H9 (cell line): ENCODE results near the gene GRID1. TPM values are rescaled to one million over a fixed set of nuclear protein-coding genes. Genes with fewer than 3 reads are reported as not detected.
A peak's percentile ranks its signal among the peaks of the same experiment; 100 is the strongest.

ENCODE experiments used
- DNase-seq: peaks from one replicate; pipeline ENCODE4 v3.0.0-alpha.2; 2017
- H2AFZ ChIP-seq: one replicate; pipeline ENCODE4 v1.6.1; 2013; ENCODE audit warnings: mild to moderate bottlenecking, low read length, control low read depth, moderate library complexity
- H2AK5ac ChIP-seq: 2 replicates; pipeline ENCODE4 v1.6.1; 2013; ENCODE audit warnings: low read length, control low read depth, mixed read lengths; ENCODE audit not compliant: insufficient read length
- H2BK120ac ChIP-seq: one replicate; pipeline ENCODE4 v1.6.1; 2013; ENCODE audit warnings: low read depth, mild to moderate bottlenecking, low read length, control low read depth, inconsistent platforms; ENCODE audit not compliant: poor library complexity, severe bottlenecking
- H2BK12ac ChIP-seq: 2 replicates; pipeline ENCODE4 v1.6.1; 2013; ENCODE audit warnings: low read length, control low read depth, mixed read lengths, low read depth; ENCODE audit not compliant: insufficient read length
- H2BK15ac ChIP-seq: 2 replicates; pipeline ENCODE4 v1.6.1; 2013; ENCODE audit warnings: low read depth, low read length, control low read depth
- H2BK20ac ChIP-seq: one replicate; pipeline ENCODE4 v1.6.1; 2013; ENCODE audit warnings: low read depth, mild to moderate bottlenecking, low read length, control low read depth, inconsistent platforms; ENCODE audit not compliant: poor library complexity, severe bottlenecking
- H2BK5ac ChIP-seq: 2 replicates; pipeline ENCODE4 v1.6.1; 2013; ENCODE audit warnings: low read length, control low read depth, mixed read lengths; ENCODE audit not compliant: insufficient read length
- H3K14ac ChIP-seq: 2 replicates; pipeline ENCODE4 v1.6.1; 2013; ENCODE audit warnings: low read length, control low read depth; ENCODE audit not compliant: insufficient read depth
- H3K18ac ChIP-seq: 2 replicates; pipeline ENCODE4 v1.6.1; 2013; ENCODE audit warnings: low read depth, mild to moderate bottlenecking, mixed read lengths, low read length, control low read depth; ENCODE audit not compliant: insufficient read length
- H3K23ac ChIP-seq: 2 replicates; pipeline ENCODE4 v1.6.1; 2013; ENCODE audit warnings: low read length, control low read depth, mixed read lengths, low read depth; ENCODE audit not compliant: insufficient read length
- H3K23me2 ChIP-seq: 2 replicates; pipeline ENCODE4 v1.6.1; 2013; ENCODE audit warnings: low read depth, mild to moderate bottlenecking, mixed read lengths, low read length, control low read depth; ENCODE audit not compliant: insufficient read length, poor library complexity, severe bottlenecking
- H3K27ac ChIP-seq: 2 replicates; pipeline ENCODE4 v1.5.1; 2013; ENCODE audit warnings: low read length, control low read depth, mixed read lengths, low read depth; ENCODE audit not compliant: insufficient read length
- H3K27me3 ChIP-seq: 2 replicates; pipeline ENCODE4 v1.6.1; 2013; ENCODE audit warnings: low read length, control low read depth, inconsistent platforms; ENCODE audit not compliant: insufficient read depth
- H3K4ac ChIP-seq: 2 replicates; pipeline ENCODE4 v1.6.1; 2013; ENCODE audit warnings: low read depth, mild to moderate bottlenecking, control low read depth, inconsistent platforms, low read length, moderate library complexity
- H3K4me1 ChIP-seq: 2 replicates; pipeline ENCODE4 v1.6.1; 2013; ENCODE audit warnings: low read length, control low read depth, inconsistent platforms; ENCODE audit not compliant: insufficient read depth
- H3K4me2 ChIP-seq: 2 replicates; pipeline ENCODE4 v1.6.1; 2013; ENCODE audit warnings: low read length, control low read depth, mixed read lengths; ENCODE audit not compliant: insufficient read length, insufficient read depth
- H3K56ac ChIP-seq: 2 replicates; pipeline ENCODE4 v1.6.1; 2013; ENCODE audit warnings: low read depth, mild to moderate bottlenecking, mixed read lengths, low read length, control low read depth; ENCODE audit not compliant: insufficient read length
- H3K79me1 ChIP-seq: 2 replicates; pipeline ENCODE4 v1.6.1; 2013; ENCODE audit warnings: low read depth, mild to moderate bottlenecking, moderate library complexity, low read length, control low read depth, inconsistent platforms; ENCODE audit not compliant: insufficient read depth, poor library complexity, severe bottlenecking
- H3K79me2 ChIP-seq: 2 replicates; pipeline ENCODE4 v1.6.1; 2013; ENCODE audit warnings: low read length, control low read depth, inconsistent platforms; ENCODE audit not compliant: insufficient read depth
- H3K9ac ChIP-seq: 2 replicates; pipeline ENCODE4 v1.6.1; 2013; ENCODE audit warnings: low read length, control low read depth, mixed read lengths; ENCODE audit not compliant: insufficient read length; ENCODE audit errors: extremely low read depth
- H3K9me3 ChIP-seq: one replicate; pipeline ENCODE4 v1.6.1; 2013; ENCODE audit warnings: low read depth, low read length, inconsistent platforms; ENCODE audit not compliant: control insufficient read depth
- H3T11ph ChIP-seq: one replicate; pipeline ENCODE4 v1.6.1; 2013; ENCODE audit warnings: mild to moderate bottlenecking, low read length, control low read depth, inconsistent platforms
- H4K20me1 ChIP-seq: one replicate; pipeline ENCODE4 v1.6.1; 2013; ENCODE audit not compliant: control insufficient read depth, insufficient read length, insufficient read depth
- H4K5ac ChIP-seq: 2 replicates; pipeline ENCODE4 v1.6.1; 2013; ENCODE audit warnings: low read depth, mild to moderate bottlenecking, mixed read lengths, low read length, control low read depth; ENCODE audit not compliant: insufficient read length
- H4K8ac ChIP-seq: replicated peaks from 2 replicates; pipeline ENCODE4 v1.6.1; 2013; ENCODE audit warnings: low read length, control low read depth, mixed read lengths, low read depth; ENCODE audit not compliant: insufficient read length
- H4K91ac ChIP-seq: 2 replicates; pipeline ENCODE4 v1.6.1; 2013; ENCODE audit warnings: low read depth, mild to moderate bottlenecking, moderate library complexity, mixed read lengths, low read length, control low read depth; ENCODE audit not compliant: insufficient read length
- H3K27ac Mint-ChIP-seq, 3 experiments: 2 replicates in 2 of 3; 3 replicates in 1 of 3; pipeline ENCODE4 v1.8.0; 2020 to 2021; ENCODE audit warnings: mixed read lengths in 3 of 3, mild to moderate bottlenecking in 1 of 3, moderate library complexity in 1 of 3
- H3K27me3 Mint-ChIP-seq: 2 replicates; pipeline ENCODE4 v1.8.0; 2021; ENCODE audit warnings: low read depth, mild to moderate bottlenecking, moderate library complexity, mixed read lengths
- H3K36me3 Mint-ChIP-seq, 3 experiments: 2 replicates in 2 of 3; 3 replicates in 1 of 3; pipeline ENCODE4 v1.8.0; 2020 to 2021; ENCODE audit warnings: low read depth in 3 of 3, mixed read lengths in 3 of 3; ENCODE audit not compliant: insufficient read depth in 1 of 3
- H3K4me1 Mint-ChIP-seq, 2 experiments: 2 replicates each; pipeline ENCODE4 v1.8.0; 2020; ENCODE audit warnings: mixed read lengths in 2 of 2
- H3K4me3 Mint-ChIP-seq, 2 experiments: 2 replicates in 1 of 2; 3 replicates in 1 of 2; pipeline ENCODE4 v1.8.0; 2020 to 2021; ENCODE audit warnings: mild to moderate bottlenecking in 2 of 2, mixed read lengths in 2 of 2, moderate library complexity in 1 of 2
- H3K9me3 Mint-ChIP-seq, 2 experiments: 2 replicates in 1 of 2; 3 replicates in 1 of 2; pipeline ENCODE4 v1.8.0; 2020; ENCODE audit warnings: mild to moderate bottlenecking in 2 of 2, mixed read lengths in 2 of 2, moderate library complexity in 1 of 2
- CTCF ChIP-seq: fragments of 200-600 bp; sonication (generic); conservative IDR thresholded peaks from 3 replicates; pipeline ENCODE4 v1.8.0; 2021; ENCODE audit warnings: antibody characterized with exemption, mild to moderate bottlenecking
- WGBS: extraction: QIAGEN DNeasy Blood & Tissue Kit; methylation state at CpG from one replicate; pipeline ENCODE4 v1.1.7; 2013; ENCODE audit warnings: missing lambda C conversion rate, low lambda C conversion rate, mixed read lengths; ENCODE audit not compliant: insufficient read length; ENCODE audit errors: extremely low coverage; 5-methylcytosine and 5-hydroxymethylcytosine counted together
- total RNA-seq: library from RNA; stranded (reverse); gene quantifications from 2 replicates; pipeline ENCODE4 v1.2.1, GENCODE V29; 2021

GRID1 gene
- total RNA-seq, 1 experiment from 2014 or later, result 0.35 TPM

- TF ChIP-seq CTCF, result no peak
- H2BK5ac ChIP-seq, result no peak overlapping the region
- no peak overlapping the region for H2BK120ac ChIP-seq
- Mint-ChIP-seq H3K27me3 (peaks cover 9% of the 10 kb centered on the region; the same call in 1 of the 2 replicates), H3K9me3 (no peaks in the 10 kb centered on the region), H3K4me1 (peaks cover 10 to 13% of the 10 kb centered on the region in 2 experiments), H3K27ac (no peak overlapping the region), H3K4me3 (no peak overlapping the region), H3K36me3 (no peaks in the 10 kb centered on the region; a peak in 1 of 7 replicates)
- no peaks in the 10 kb centered on the region for H3K23me2 ChIP-seq
- no peak overlapping the region for H2AFZ ChIP-seq
- no peak overlapping the region for H3K4me2 ChIP-seq
- no peak overlapping the region for H3K18ac ChIP-seq
- no peak overlapping the region for H2BK12ac ChIP-seq
- H3T11ph ChIP-seq, result no peak overlapping the region
- no peak overlapping the region for H2AK5ac ChIP-seq
- H4K8ac ChIP-seq, result no peak overlapping the region
- H3K9me3 ChIP-seq, result no peaks in the 10 kb centered on the region
- H3K27me3 ChIP-seq, result no peaks in the 10 kb centered on the region
- H3K79me2 ChIP-seq, result no peaks in the 10 kb centered on the region
- peak; percentile 15 for DNase-seq
- H2BK15ac ChIP-seq, result no peak overlapping the region
- no peak overlapping the region for H3K56ac ChIP-seq
- WGBS, result no CpG with 5 or more reads among the region's 9 CpGs
- H4K91ac ChIP-seq, result no peak overlapping the region
- no peaks in the 10 kb centered on the region for H3K4me1 ChIP-seq
- H4K5ac ChIP-seq, result no peak overlapping the region
- H2BK20ac ChIP-seq, result no peak overlapping the region
- no peaks in the 10 kb centered on the region for H3K79me1 ChIP-seq
- no peak overlapping the region for H3K23ac ChIP-seq
- no peak overlapping the region for H3K27ac ChIP-seq
- no peak overlapping the region for H3K9ac ChIP-seq
- peak overlapping the region; percentile 34; the same call in 1 of the 2 replicates for H3K14ac ChIP-seq
- no peaks in the 10 kb centered on the region for H4K20me1 ChIP-seq
- no peak overlapping the region for H3K4ac ChIP-seq
Observed at GRCh38 chr10:86083664-86084175, 282.9 kb downstream of the GRID1 start.
